WERI-Rb-1 (cell line): Measurements from ENCODE around the gene SEC22C.

Source experiments
- DNase-seq: peaks from one replicate; pipeline ENCODE4 v3.0.0-alpha.2; 2020
- H3K27ac ChIP-seq: fragments of 250-450 bp; sonication (Bioruptor Pico); 2 replicates; pipeline ENCODE4 v1.5.1; 2020; ENCODE audit warnings: mild to moderate bottlenecking, moderate library complexity
- H3K27me3 ChIP-seq: fragments of 250-450 bp; sonication (Bioruptor Pico); 2 replicates; pipeline ENCODE4 v1.5.1; 2021; ENCODE audit warnings: mild to moderate bottlenecking, low read depth, moderate library complexity; ENCODE audit not compliant: insufficient read depth, severe bottlenecking
- H3K36me3 ChIP-seq: fragments of 250-450 bp; sonication (Bioruptor Pico); 2 replicates; pipeline ENCODE4 v1.5.1; 2020; ENCODE audit warnings: mild to moderate bottlenecking, moderate library complexity
- H3K4me3 ChIP-seq: 2 replicates; pipeline ENCODE4 v1.5.1; 2011; ENCODE audit warnings: low read depth, mild to moderate bottlenecking, control low read depth, low read length
- H3K9me3 ChIP-seq: fragments of 250-450 bp; sonication (Bioruptor Pico); 2 replicates; pipeline ENCODE4 v1.5.1; 2021; ENCODE audit warnings: mild to moderate bottlenecking, moderate library complexity; ENCODE audit not compliant: severe bottlenecking
- TF ChIP-seq, protein P1 (sequence below): IDR thresholded peaks from 2 replicates; pipeline ENCODE4 v1.5.1; 2011; ENCODE audit warnings: low read depth, mild to moderate bottlenecking, control low read depth, inconsistent platforms, low read length

The SEC22C gene

GRCh38 chr3:42544492-42545283 lies 37.1 kb downstream of the SEC22C start:
- Histone ChIP-seq H3K4me3 (no peak overlapping the region), H3K27ac (peak overlapping the region; percentile 78), H3K36me3 (no peaks in the 10 kb centered on the region), H3K9me3 (no peaks in the 10 kb centered on the region), H3K27me3 (no peaks in the 10 kb centered on the region)
- DNase-seq: no peak
- TF ChIP-seq, protein P1, sequence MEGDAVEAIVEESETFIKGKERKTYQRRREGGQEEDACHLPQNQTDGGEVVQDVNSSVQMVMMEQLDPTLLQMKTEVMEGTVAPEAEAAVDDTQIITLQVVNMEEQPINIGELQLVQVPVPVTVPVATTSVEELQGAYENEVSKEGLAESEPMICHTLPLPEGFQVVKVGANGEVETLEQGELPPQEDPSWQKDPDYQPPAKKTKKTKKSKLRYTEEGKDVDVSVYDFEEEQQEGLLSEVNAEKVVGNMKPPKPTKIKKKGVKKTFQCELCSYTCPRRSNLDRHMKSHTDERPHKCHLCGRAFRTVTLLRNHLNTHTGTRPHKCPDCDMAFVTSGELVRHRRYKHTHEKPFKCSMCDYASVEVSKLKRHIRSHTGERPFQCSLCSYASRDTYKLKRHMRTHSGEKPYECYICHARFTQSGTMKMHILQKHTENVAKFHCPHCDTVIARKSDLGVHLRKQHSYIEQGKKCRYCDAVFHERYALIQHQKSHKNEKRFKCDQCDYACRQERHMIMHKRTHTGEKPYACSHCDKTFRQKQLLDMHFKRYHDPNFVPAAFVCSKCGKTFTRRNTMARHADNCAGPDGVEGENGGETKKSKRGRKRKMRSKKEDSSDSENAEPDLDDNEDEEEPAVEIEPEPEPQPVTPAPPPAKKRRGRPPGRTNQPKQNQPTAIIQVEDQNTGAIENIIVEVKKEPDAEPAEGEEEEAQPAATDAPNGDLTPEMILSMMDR: no peak

- Histone ChIP-seq H3K27ac (no peak overlapping the region), H3K27me3 (no peaks in the 10 kb centered on the region), H3K36me3 (no peaks in the 10 kb centered on the region), H3K9me3 (no peaks in the 10 kb centered on the region), H3K4me3 (no peak overlapping the region)
- TF ChIP-seq, protein P1: no peak
- no peak for DNase-seq
These were observed 40.7 kb downstream of the SEC22C start for GRCh38 chr3:42541079-42541478.

GRCh38 chr3:42539871-42540714 lies 41.7 kb downstream of the SEC22C start:
- no peaks in the 10 kb centered on the region for H3K36me3 ChIP-seq
- TF ChIP-seq, protein P1: peak; percentile 80
- no peak overlapping the region for H3K4me3 ChIP-seq
- H3K27ac ChIP-seq: no peak overlapping the region
- H3K9me3 ChIP-seq: no peaks in the 10 kb centered on the region
- DNase-seq: peak; percentile 83
- no peaks in the 10 kb centered on the region for H3K27me3 ChIP-seq

DNA sequence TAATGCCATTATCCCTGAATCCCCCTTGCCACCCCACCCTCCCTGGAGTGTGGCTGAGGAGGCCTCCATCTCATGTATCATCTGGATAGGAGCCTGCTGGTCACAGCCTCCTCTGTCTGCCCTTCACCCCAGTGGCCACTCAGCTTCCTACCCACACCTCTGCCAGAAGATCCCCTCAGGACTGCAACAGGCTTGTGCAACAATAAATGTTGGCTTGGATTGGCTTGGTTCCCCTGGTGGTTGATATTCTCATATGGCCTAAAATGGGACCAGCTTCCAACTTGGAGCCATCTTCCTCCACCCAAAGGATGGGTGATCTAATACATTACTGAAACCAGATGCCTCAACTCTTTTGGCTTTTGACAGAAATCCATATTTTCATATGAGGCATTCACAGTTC lies 44.4 kb downstream of the SEC22C start:
- TF ChIP-seq, protein P1: no peak
- H3K4me3 ChIP-seq: no peak overlapping the region

DNA sequence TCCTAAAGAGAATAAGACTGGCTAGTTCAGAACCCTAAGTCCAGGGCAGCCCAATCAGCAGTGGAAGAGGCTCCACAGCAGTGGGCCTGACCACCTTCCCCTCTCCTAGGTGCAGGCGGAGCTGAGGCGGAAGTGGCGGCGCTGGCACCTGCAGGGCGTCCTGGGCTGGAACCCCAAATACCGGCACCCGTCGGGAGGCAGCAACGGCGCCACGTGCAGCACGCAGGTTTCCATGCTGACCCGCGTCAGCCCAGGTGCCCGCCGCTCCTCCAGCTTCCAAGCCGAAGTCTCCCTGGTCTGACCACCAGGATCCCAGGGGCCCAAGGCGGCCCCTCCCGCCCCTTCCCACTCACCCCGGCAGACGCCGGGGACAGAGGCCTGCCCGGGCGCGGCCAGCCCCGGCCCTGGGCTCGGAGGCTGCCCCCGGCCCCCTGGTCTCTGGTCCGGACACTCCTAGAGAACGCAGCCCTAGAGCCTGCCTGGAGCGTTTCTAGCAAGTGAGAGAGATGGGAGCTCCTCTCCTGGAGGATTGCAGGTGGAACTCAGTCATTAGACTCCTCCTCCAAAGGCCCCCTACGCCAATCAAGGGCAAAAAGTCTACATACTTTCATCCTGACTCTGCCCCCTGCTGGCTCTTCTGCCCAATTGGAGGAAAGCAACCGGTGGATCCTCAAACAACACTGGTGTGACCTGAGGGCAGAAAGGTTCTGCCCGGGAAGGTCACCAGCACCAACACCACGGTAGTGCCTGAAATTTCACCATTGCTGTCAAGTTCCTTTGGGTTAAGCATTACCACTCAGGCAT lies 45.6 kb downstream of the SEC22C start:
- no peak overlapping the region for H3K4me3 ChIP-seq
- DNase-seq: peak; percentile 74
- H3K36me3 ChIP-seq: no peaks in the 10 kb centered on the region
- TF ChIP-seq, protein P1: peak; percentile 67
- no peak overlapping the region for H3K27ac ChIP-seq
- no peaks in the 10 kb centered on the region for H3K27me3 ChIP-seq
- no peaks in the 10 kb centered on the region for H3K9me3 ChIP-seq

More for the DNA sequence above, 44.4 kb downstream of the SEC22C start:
- H3K9me3 ChIP-seq: no peaks in the 10 kb centered on the region
- H3K36me3 ChIP-seq: no peaks in the 10 kb centered on the region
- H3K27ac ChIP-seq: no peak overlapping the region
- DNase-seq: no peak
- H3K27me3 ChIP-seq: no peaks in the 10 kb centered on the region
